H1 (cell line): ENCODE data around the gene FZD4. TPM values are rescaled to one million over a fixed set of nuclear protein-coding genes. Genes with fewer than 3 reads are reported as not detected.

ENCODE experiments used
- CTCF ChIA-PET: fragments of 300-600 bp; sonication (Branson Sonifier 250); formaldehyde crosslinking; loops from one replicate; lab custom pipeline; 2021; ENCODE audit not compliant: partially characterized antibody; lab: Charles Lee
- POLR2A ChIA-PET: fragments of 300-600 bp; sonication (Branson Sonifier 250); formaldehyde crosslinking; loops from one replicate; lab custom pipeline; 2021; ENCODE audit warnings: inconsistent platforms; ENCODE audit not compliant: partially characterized antibody; lab: Charles Lee
- DNase-seq, 2 experiments: peaks; one replicate each; pipeline versions ENCODE4 v3.0.0 to v3.0.0-alpha.2; 2010 to 2022; ENCODE audit warnings: low spot score in 2 of 2, low read depth in 1 of 2, mixed read lengths in 1 of 2
- FAIRE-seq: peaks from 2 replicates; lab custom pipeline; 2011; peaks lifted over from hg19 to GRCh38; lab: Jason Lieb, UNC
- H2AFZ ChIP-seq: 2 replicates; pipeline ENCODE4 v1.8.1; 2012; ENCODE audit warnings: low read length, inconsistent platforms
- H2AK5ac ChIP-seq: 2 replicates; pipeline ENCODE4 v1.6.1; 2013; ENCODE audit warnings: low read depth, low read length
- H2BK120ac ChIP-seq: replicated peaks from 2 replicates; pipeline ENCODE3; 2013; ENCODE audit warnings: low read depth, low read length, inconsistent platforms
- H2BK12ac ChIP-seq: 2 replicates; pipeline ENCODE4 v1.6.1; 2013; ENCODE audit warnings: low read depth, low read length
- H2BK15ac ChIP-seq: 2 replicates; pipeline ENCODE4 v1.6.1; 2013; ENCODE audit warnings: low read length
- H2BK20ac ChIP-seq: 2 replicates; pipeline ENCODE4 v1.6.1; 2013; ENCODE audit warnings: low read length
- H2BK5ac ChIP-seq: 2 replicates; pipeline ENCODE4 v1.6.1; 2013; ENCODE audit warnings: low read depth, low read length
- H3K14ac ChIP-seq: 2 replicates; pipeline ENCODE4 v1.6.1; 2013; ENCODE audit warnings: inconsistent platforms; ENCODE audit not compliant: insufficient read length
- H3K18ac ChIP-seq: 2 replicates; pipeline ENCODE4 v1.6.1; 2013; ENCODE audit warnings: low read length; ENCODE audit errors: extremely low read depth
- H3K23ac ChIP-seq: 2 replicates; pipeline ENCODE4 v1.6.1; 2013; ENCODE audit warnings: inconsistent platforms; ENCODE audit not compliant: insufficient read length
- H3K23me2 ChIP-seq: 2 replicates; pipeline ENCODE4 v1.6.1; 2013; ENCODE audit warnings: low read depth, low read length
- H3K27ac ChIP-seq: 2 replicates; pipeline ENCODE4 v1.6.1; 2011; ENCODE audit warnings: low read depth, low read length, inconsistent platforms
- H3K27me3 ChIP-seq, 4 experiments: replicated peaks in 1 of 4; 1 replicate in 1 of 4; 2 replicates in 3 of 4; pipeline versions ENCODE4 v1.6.1 to v1.8.1; 2011 to 2013; ENCODE audit warnings: low read length in 3 of 4, mild to moderate bottlenecking in 3 of 4, inconsistent platforms in 2 of 4, mixed read lengths in 2 of 4, moderate library complexity in 1 of 4; ENCODE audit not compliant: control insufficient read depth in 3 of 4, insufficient read depth in 3 of 4; ENCODE audit errors: extremely low read depth in 1 of 4
- H3K36me3 ChIP-seq, 4 experiments: 2 replicates each; pipeline versions ENCODE4 v1.6.1 to v1.8.1; 2011 to 2013; ENCODE audit warnings: mild to moderate bottlenecking in 4 of 4, low read length in 3 of 4, moderate library complexity in 2 of 4, control low read depth in 1 of 4, inconsistent platforms in 1 of 4; ENCODE audit not compliant: insufficient read depth in 4 of 4, control insufficient read depth in 2 of 4
- H3K4ac ChIP-seq: replicated peaks from 2 replicates; pipeline ENCODE3; 2013; ENCODE audit warnings: low read length, low read depth, mixed read lengths, inconsistent platforms; ENCODE audit not compliant: insufficient read length
- H3K4me1 ChIP-seq, 4 experiments: replicated peaks in 1 of 4; 1 replicate in 1 of 4; 2 replicates in 3 of 4; pipeline versions ENCODE4 v1.6.1 to v1.8.1; 2011 to 2013; ENCODE audit warnings: low read length in 3 of 4, inconsistent platforms in 2 of 4, mixed read lengths in 1 of 4; ENCODE audit not compliant: insufficient read depth in 4 of 4, control insufficient read depth in 3 of 4
- H3K4me2 ChIP-seq, 2 experiments: 2 replicates each; pipeline versions ENCODE4 v1.6.1 to v1.8.1; 2011 to 2013; ENCODE audit warnings: low read depth in 2 of 2, low read length in 2 of 2, control low read depth in 1 of 2, inconsistent platforms in 1 of 2, mild to moderate bottlenecking in 1 of 2; ENCODE audit not compliant: insufficient read depth in 1 of 2
- H3K4me3 ChIP-seq, 4 experiments: fragments of 200-600, 300-600 bp in 1 of 4; sonication (generic), shearing (Covaris generic), sonication (Bioruptor Twin) in 1 of 4; 2 replicates each; pipeline versions ENCODE4 v1.5.1 to v1.8.1; 2011 to 2016; ENCODE audit warnings: low read length in 4 of 4, low read depth in 3 of 4, control low read depth in 2 of 4, inconsistent platforms in 2 of 4, mild to moderate bottlenecking in 2 of 4, mixed read lengths in 1 of 4, moderate library complexity in 1 of 4; ENCODE audit not compliant: insufficient read depth in 2 of 4; ENCODE audit errors: extremely low read depth in 1 of 4
- H3K56ac ChIP-seq: replicated peaks from 2 replicates; pipeline ENCODE3; 2013; ENCODE audit warnings: low read depth, mild to moderate bottlenecking, mixed read lengths, low read length, inconsistent platforms; ENCODE audit not compliant: insufficient read length
- H3K79me1 ChIP-seq: 2 replicates; pipeline ENCODE4 v1.6.1; 2013; ENCODE audit warnings: low read depth, low read length, control low read depth
- H3K79me2 ChIP-seq, 2 experiments: 2 replicates each; pipeline versions ENCODE4 v1.6.1 to v1.8.1; 2012 to 2013; ENCODE audit warnings: low read length in 2 of 2, mild to moderate bottlenecking in 2 of 2, inconsistent platforms in 1 of 2; ENCODE audit not compliant: insufficient read depth in 2 of 2, control insufficient read depth in 1 of 2
- H3K9ac ChIP-seq, 4 experiments: replicated peaks in 1 of 4; 1 replicate in 1 of 4; 2 replicates in 3 of 4; pipeline versions ENCODE4 v1.6.1 to v1.8.1; 2011 to 2013; ENCODE audit warnings: low read depth in 3 of 4, low read length in 3 of 4, control low read depth in 2 of 4, mild to moderate bottlenecking in 2 of 4, moderate library complexity in 2 of 4, inconsistent platforms in 1 of 4; ENCODE audit errors: extremely low read depth in 1 of 4
- H3K9me3 ChIP-seq, 2 experiments: 2 replicates each; pipeline versions ENCODE4 v1.6.1 to v1.8.1; 2012 to 2013; ENCODE audit warnings: mild to moderate bottlenecking in 2 of 2, moderate library complexity in 2 of 2, control low read depth in 1 of 2, inconsistent platforms in 1 of 2, low read depth in 1 of 2, low read length in 1 of 2, mixed read lengths in 1 of 2; ENCODE audit not compliant: insufficient read depth in 2 of 2
- H4K20me1 ChIP-seq, 2 experiments: replicated peaks in 1 of 2; 2 replicates each; pipeline versions ENCODE3 to v1.8.1; 2011 to 2013; ENCODE audit warnings: inconsistent platforms in 2 of 2, low read length in 2 of 2, mild to moderate bottlenecking in 1 of 2; ENCODE audit not compliant: insufficient read depth in 2 of 2, control insufficient read depth in 1 of 2
- H4K5ac ChIP-seq: 2 replicates; pipeline ENCODE4 v1.6.1; 2013; ENCODE audit warnings: low read length, low read depth, mixed read lengths, inconsistent platforms; ENCODE audit not compliant: insufficient read length
- H4K8ac ChIP-seq: 2 replicates; pipeline ENCODE4 v1.8.0; 2013; ENCODE audit warnings: mild to moderate bottlenecking, moderate library complexity, low read length, inconsistent platforms; ENCODE audit not compliant: insufficient read depth; ENCODE audit errors: extremely low read depth
- H4K91ac ChIP-seq: replicated peaks from 2 replicates; pipeline ENCODE3; 2013; ENCODE audit warnings: low read length, mixed read lengths, inconsistent platforms; ENCODE audit not compliant: insufficient read length
- CTBP2 ChIP-seq: IDR thresholded peaks from 2 replicates; pipeline ENCODE4 v1.7.0; 2011; ENCODE audit warnings: borderline replicate concordance, mild to moderate bottlenecking, moderate library complexity, mixed read lengths, low read length; ENCODE audit not compliant: insufficient read depth, insufficient read length
- EGR1 ChIP-seq: IDR thresholded peaks from 2 replicates; pipeline ENCODE4 v1.6.1; 2011; ENCODE audit warnings: low read depth, low read length, borderline replicate concordance
- FOSL1 ChIP-seq: IDR thresholded peaks from 2 replicates; pipeline ENCODE4 v1.6.1; 2011; ENCODE audit warnings: mild to moderate bottlenecking, low read depth, low read length, moderate library complexity; ENCODE audit not compliant: insufficient read depth
- KDM1A ChIP-seq: fragments of 200-600, 300-600 bp; sonication (generic); IDR thresholded peaks from 2 replicates; pipeline ENCODE4 v1.7.1; 2016; ENCODE audit warnings: mild to moderate bottlenecking, low read length, borderline replicate concordance
- NANOG ChIP-seq: IDR thresholded peaks from 2 replicates; pipeline ENCODE4 v1.6.1; 2011; ENCODE audit warnings: low read length, low read depth, mild to moderate bottlenecking, inconsistent platforms; ENCODE audit not compliant: insufficient read depth, poor library complexity, severe bottlenecking
- POLR2AphosphoS5 ChIP-seq: IDR thresholded peaks from 2 replicates; pipeline ENCODE4 v1.6.1; 2011; ENCODE audit warnings: low read depth, low read length
- POU5F1 ChIP-seq: IDR thresholded peaks from 2 replicates; pipeline ENCODE4 v1.6.1; 2011; ENCODE audit warnings: low read depth, mild to moderate bottlenecking, low read length, moderate library complexity
- RFX5 ChIP-seq: IDR thresholded peaks from 2 replicates; pipeline ENCODE4 v1.6.1; 2011; ENCODE audit warnings: low read depth, low read length, improper control_type of control experiment, borderline replicate concordance
- SIN3A ChIP-seq, 2 experiments: IDR thresholded peaks in 1 of 2; conservative IDR thresholded peaks in 1 of 2; 2 replicates each; pipeline ENCODE4 v1.6.1; 2011 to 2012; ENCODE audit warnings: low read length in 2 of 2, improper control_type of control experiment in 1 of 2, low read depth in 1 of 2, mild to moderate bottlenecking in 1 of 2
- SIRT6 ChIP-seq: IDR thresholded peaks from one replicate; pipeline ENCODE4 v1.7.1; 2012; ENCODE audit warnings: low read length, inconsistent platforms
- SP1 ChIP-seq: IDR thresholded peaks from 2 replicates; pipeline ENCODE4 v1.6.1; 2011; ENCODE audit warnings: low read depth, low read length
- TEAD4 ChIP-seq: IDR thresholded peaks from 2 replicates; pipeline ENCODE4 v1.6.1; 2012; ENCODE audit warnings: low read depth, low read length, inconsistent platforms, mixed read lengths
- WGBS, 2 experiments: shearing (Covaris generic) in 1 of 2; methylation state at CpG; one replicate each; pipeline versions ENCODE4 v1.1.6 to v1.1.7; 2013 to 2015; ENCODE audit warnings: low lambda C conversion rate in 2 of 2, mixed read lengths in 2 of 2, inconsistent platforms in 1 of 2, low coverage in 1 of 2, missing lambda C conversion rate in 1 of 2; ENCODE audit not compliant: insufficient replicate concordance in 2 of 2, insufficient coverage in 1 of 2, insufficient read length in 1 of 2; ENCODE audit errors: extremely low coverage in 1 of 2, missing lambda C conversion rate in 1 of 2; 5-methylcytosine and 5-hydroxymethylcytosine counted together
- polyA plus RNA-seq, 7 experiments: library from polyadenylated mRNA; depleted of rRNA in 3 of 7; stranded (reverse) in 5 of 7; unstranded in 2 of 7; fragments of >200 nt in 5 of 7; fragments of 200-250 nt in 2 of 7; gene quantifications; 1 replicate in 5 of 7; 2 replicates in 1 of 7; 4 replicates in 1 of 7; pipeline versions ENCODE4 v1.2.1 to v1.2.3, GENCODE V29; 2011 to 2013; ENCODE audit warnings: missing spikeins in 2 of 7, mixed read lengths in 2 of 7
- total RNA-seq: library from RNA; stranded (reverse); fragmentation: NEBNext Ultra II Directional; extraction: Animal tissue kit (Norgen Biotek cat#: 25700); gene quantifications from 2 replicates; pipeline ENCODE4 v1.2.1, GENCODE V29; 2021
- TF ChIP-seq, protein P1 (sequence below): IDR thresholded peaks from 2 replicates; pipeline ENCODE4 v1.6.1; 2012; ENCODE audit warnings: inconsistent platforms
- TF ChIP-seq, protein P2 (sequence below): IDR thresholded peaks from 2 replicates; pipeline ENCODE4 v1.6.1; 2012; ENCODE audit warnings: inconsistent platforms

FZD4 gene
- total and polyA plus RNA-seq, 2 of the 8 experiments (the other 6 are each of a cell fraction or from before 2014, with no cell fraction given), result 3.1 to 7.1 TPM

DNA sequence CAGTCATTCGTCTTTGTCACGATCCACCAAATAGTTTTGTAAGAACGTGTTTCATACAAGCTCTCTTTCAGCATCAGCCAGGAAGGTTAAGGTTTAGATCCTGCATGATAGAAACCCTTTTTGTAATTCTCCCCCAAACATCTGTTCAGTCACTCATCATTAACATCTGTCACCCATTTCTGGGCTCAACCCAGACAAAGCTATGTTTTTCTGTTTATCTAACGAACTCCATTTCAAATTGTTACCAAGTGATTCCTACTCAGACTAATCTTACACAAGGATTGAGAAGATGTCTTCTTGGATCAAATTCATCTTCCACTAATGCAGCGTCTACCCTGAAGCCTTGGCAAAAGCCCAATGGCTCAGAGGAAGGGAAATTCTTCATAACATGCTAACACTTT, 58.8 kb downstream of the FZD4 start:
- 88% methylated on average over 5 of the region's 5 CpGs; no CpG with 5 or more reads in 1 of the 2 experiments for WGBS, 2 experiments
- H3K56ac ChIP-seq, result no peak overlapping the region
- H3K27me3 ChIP-seq, result no peaks in the 10 kb centered on the region
- no peak overlapping the region for H3K4me3 ChIP-seq
- no peak overlapping the region for H4K91ac ChIP-seq
- no peak overlapping the region for H3K18ac ChIP-seq
- no peak overlapping the region for H4K5ac ChIP-seq
- H3K27ac ChIP-seq, result no peak overlapping the region
- H3K79me2 ChIP-seq, result no peaks in the 10 kb centered on the region
- no peaks in the 10 kb centered on the region for H3K79me1 ChIP-seq
- no peak overlapping the region for H3K9ac ChIP-seq
- H4K8ac ChIP-seq, result no peak overlapping the region
- H2BK12ac ChIP-seq, result no peak overlapping the region
- no peaks in the 10 kb centered on the region for H3K36me3 ChIP-seq
- H3K23ac ChIP-seq, result no peak overlapping the region
- no peaks in the 10 kb centered on the region for H3K4me1 ChIP-seq
- H2BK5ac ChIP-seq, result no peak overlapping the region
- H2BK120ac ChIP-seq, result no peak overlapping the region
- H3K14ac ChIP-seq, result no peak overlapping the region
- no peak overlapping the region for H2BK15ac ChIP-seq
- DNase-seq, result no peak
- CTCF ChIA-PET, result no interaction called here
- H2BK20ac ChIP-seq, result no peak overlapping the region
- FAIRE-seq, result no peak
- H3K9me3 ChIP-seq, result no peaks in the 10 kb centered on the region
- no peak overlapping the region for H3K4ac ChIP-seq
- no peak overlapping the region for H2AK5ac ChIP-seq
- H2AFZ ChIP-seq, result no peak overlapping the region
- H3K23me2 ChIP-seq, result no peaks in the 10 kb centered on the region
- no peak overlapping the region for H3K4me2 ChIP-seq
- POLR2A ChIA-PET, result no interaction called here
- H4K20me1 ChIP-seq, result no peaks in the 10 kb centered on the region
- no peak for TF ChIP-seq EGR1
- TF ChIP-seq, protein P1, sequence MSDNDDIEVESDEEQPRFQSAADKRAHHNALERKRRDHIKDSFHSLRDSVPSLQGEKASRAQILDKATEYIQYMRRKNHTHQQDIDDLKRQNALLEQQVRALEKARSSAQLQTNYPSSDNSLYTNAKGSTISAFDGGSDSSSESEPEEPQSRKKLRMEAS, result no peak
- no peak for TF ChIP-seq SP1
- no peak for TF ChIP-seq NANOG
- no peak for TF ChIP-seq RFX5
- no peak for TF ChIP-seq FOSL1
- TF ChIP-seq, protein P2, sequence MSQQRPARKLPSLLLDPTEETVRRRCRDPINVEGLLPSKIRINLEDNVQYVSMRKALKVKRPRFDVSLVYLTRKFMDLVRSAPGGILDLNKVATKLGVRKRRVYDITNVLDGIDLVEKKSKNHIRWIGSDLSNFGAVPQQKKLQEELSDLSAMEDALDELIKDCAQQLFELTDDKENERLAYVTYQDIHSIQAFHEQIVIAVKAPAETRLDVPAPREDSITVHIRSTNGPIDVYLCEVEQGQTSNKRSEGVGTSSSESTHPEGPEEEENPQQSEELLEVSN, result no peak
- no peak for TF ChIP-seq TEAD4
- no peak for TF ChIP-seq KDM1A
- TF ChIP-seq CTBP2, result no peak
- TF ChIP-seq SIRT6, result no peak
- no peak for TF ChIP-seq POLR2AphosphoS5
- TF ChIP-seq SIN3A (conservative IDR thresholded peaks at IDR 0.05 in 1 of 2, IDR thresholded peaks at IDR 0.05 in 1 of 2; ENCODE audit: low read depth in 1 of 2, low read length in 2 of 2), result no peak
- no peak for TF ChIP-seq POU5F1
